Endothelial cell of umbilical vein (primary cell): ENCODE results near the gene RLN3. TPM values are rescaled to one million over a fixed set of nuclear protein-coding genes. Genes with fewer than 3 reads are reported as not detected.

Source experiments
- BruUV-seq: library from RNA; stranded (reverse); fragments of 400-500 nt; replicated peaks from 2 replicates; lab custom pipeline; 2021; lab: Mats Ljungman, UMichigan
- CTCF ChIA-PET: fragments of 300-600, 350-600 bp; sonication (Branson Sonifier 250); formaldehyde crosslinking; loops from one replicate; lab custom pipeline; 2021; ENCODE audit warnings: antibody characterized with exemption, inconsistent platforms; lab: Charles Lee
- POLR2A ChIA-PET: fragments of 300-600, 350-600 bp; sonication (Branson Sonifier 250); formaldehyde crosslinking; loops from one replicate; lab custom pipeline; 2021; ENCODE audit warnings: antibody characterized with exemption, inconsistent platforms; lab: Charles Lee
- DNase-seq: peaks from one replicate; pipeline ENCODE4 v3.0.0-alpha.2; 2011; ENCODE audit warnings: low read depth, low spot score
- FAIRE-seq: peaks from 2 replicates; lab custom pipeline; 2011; peaks lifted over from hg19 to GRCh38; lab: Jason Lieb, UNC
- H2AFZ ChIP-seq: 2 replicates; pipeline ENCODE4 v1.6.0; 2012; ENCODE audit warnings: low read depth, low read length, control low read depth, inconsistent platforms
- H3K27ac ChIP-seq: 2 replicates; pipeline ENCODE4 v1.5.1; 2011; ENCODE audit warnings: low read depth, mild to moderate bottlenecking, control low read depth, low read length, moderate library complexity; ENCODE audit not compliant: insufficient read depth
- H3K27me3 ChIP-seq, 2 experiments: 2 replicates each; pipeline versions ENCODE4 v1.6.0 to v1.6.1; 2011; ENCODE audit warnings: low read length in 2 of 2, mixed read lengths in 1 of 2; ENCODE audit not compliant: control insufficient read depth in 2 of 2, insufficient read depth in 2 of 2
- H3K36me3 ChIP-seq, 2 experiments: 2 replicates in 1 of 2; 3 replicates in 1 of 2; pipeline ENCODE4 v1.5.1; 2011; ENCODE audit warnings: low read length in 2 of 2, mild to moderate bottlenecking in 1 of 2, moderate library complexity in 1 of 2; ENCODE audit not compliant: control insufficient read depth in 2 of 2, insufficient read depth in 2 of 2; ENCODE audit errors: extremely low read depth in 1 of 2
- H3K4me1 ChIP-seq: 3 replicates; pipeline ENCODE4 v1.5.1; 2011; ENCODE audit warnings: mild to moderate bottlenecking, low read length; ENCODE audit not compliant: control insufficient read depth, insufficient read depth; ENCODE audit errors: extremely low read depth
- H3K4me2 ChIP-seq: 2 replicates; pipeline ENCODE4 v1.6.1; 2011; ENCODE audit warnings: low read length, control low read depth, mixed read lengths; ENCODE audit not compliant: insufficient read depth
- H3K4me3 ChIP-seq, 3 experiments: fragments of 200-600 bp in 1 of 3; sonication (generic), shearing (Covaris generic) in 1 of 3; replicated peaks in 1 of 3; 2 replicates each; pipeline ENCODE4 v1.5.1; 2011 to 2016; ENCODE audit warnings: control low read depth in 3 of 3, low read length in 3 of 3, mild to moderate bottlenecking in 2 of 3, inconsistent platforms in 1 of 3, low read depth in 1 of 3, moderate library complexity in 1 of 3; ENCODE audit not compliant: insufficient read depth in 1 of 3
- H3K79me2 ChIP-seq: 2 replicates; pipeline ENCODE4 v1.6.0; 2012; ENCODE audit warnings: low read length, inconsistent platforms; ENCODE audit not compliant: control insufficient read depth, insufficient read depth
- H3K9ac ChIP-seq: replicated peaks from 2 replicates; pipeline ENCODE3; 2011; ENCODE audit warnings: low read length, control low read depth; ENCODE audit not compliant: insufficient read depth; ENCODE audit errors: extremely low read depth
- H3K9me1 ChIP-seq: replicated peaks from 3 replicates; pipeline ENCODE4 v1.6.0; 2011; ENCODE audit warnings: mild to moderate bottlenecking, low read length; ENCODE audit not compliant: control insufficient read depth, insufficient read depth; ENCODE audit errors: extremely low read depth
- H3K9me3 ChIP-seq: replicated peaks from 2 replicates; pipeline ENCODE4 v1.5.1; 2012; ENCODE audit warnings: low read length, inconsistent platforms; ENCODE audit not compliant: control insufficient read depth, insufficient read depth
- H4K20me1 ChIP-seq: replicated peaks from 2 replicates; pipeline ENCODE3; 2011; ENCODE audit warnings: mild to moderate bottlenecking, low read length; ENCODE audit not compliant: control insufficient read depth, insufficient read depth; ENCODE audit errors: extremely low read depth
- CTCF ChIP-seq, 2 donors: IDR thresholded peaks; 1 replicate in 1 of 2; 2 replicates in 1 of 2; pipeline ENCODE4 v1.5.1; 2011; ENCODE audit warnings: low read length in 2 of 2, mild to moderate bottlenecking in 2 of 2, moderate library complexity in 2 of 2, control low read depth in 1 of 2, inconsistent platforms in 1 of 2, low read depth in 1 of 2; ENCODE audit not compliant: insufficient read depth in 1 of 2; ENCODE audit errors: extremely low read depth in 1 of 2
- MAX ChIP-seq: IDR thresholded peaks from 2 replicates; pipeline ENCODE4 v1.6.1; 2011; ENCODE audit not compliant: insufficient read depth, insufficient read length
- MYC ChIP-seq: IDR thresholded peaks from one replicate; pipeline ENCODE4 v1.6.1; 2011; ENCODE audit warnings: mild to moderate bottlenecking, low read depth, low read length
- dilution Hi-C: fragments of 300-500 bp; cut with MboI; formaldehyde crosslinking; loops from one replicate; pipeline ENCODE4 v1.15.0; 2019; ENCODE audit warnings: low sequenced_read_pairs; ENCODE audit not compliant: extremely low pct_ligation_motif_present
- intact Hi-C: fragments of 100-400 bp; cut with micrococcal nuclease; formaldehyde crosslinking; loops from one replicate; pipeline ENCODE4 v1.10.0; 2022
- polyA plus RNA-seq, 4 experiments: library from polyadenylated mRNA; depleted of rRNA in 3 of 4; stranded (reverse) in 3 of 4; unstranded in 1 of 4; fragments of >200 nt; gene quantifications; 2 replicates each; pipeline versions ENCODE4 v1.2.1 to v1.2.3, GENCODE V29; 2011 to 2012; ENCODE audit warnings: missing spikeins in 1 of 4
- total RNA-seq: library from RNA; stranded (reverse); gene quantifications from 2 replicates; pipeline ENCODE4 v1.2.3, GENCODE V29; 2021

The RLN3 gene
- total and polyA plus RNA-seq, 2 donors (not counting 3 experiments of a cell fraction or from before 2014, with no cell fraction given) = not detected

DNA sequence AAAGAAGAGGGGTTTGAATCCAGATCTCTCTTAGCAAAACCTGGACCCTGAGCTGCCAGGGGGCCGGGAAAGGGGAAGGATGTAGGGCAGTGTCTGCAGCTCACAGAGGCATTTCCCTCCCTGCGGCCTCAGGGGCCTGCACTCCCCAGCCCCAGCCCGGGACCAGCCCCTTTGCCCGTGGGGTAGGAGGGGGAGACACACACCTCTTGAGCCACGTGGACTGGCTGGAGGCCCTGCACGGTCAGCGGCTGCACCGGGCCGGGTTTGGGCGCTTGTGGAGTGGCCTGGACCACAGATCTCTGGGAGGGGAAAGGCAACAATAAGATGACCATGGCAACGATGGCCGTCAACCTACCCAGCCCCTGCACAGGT lies 48.7 kb upstream of the RLN3 start:
- Histone ChIP-seq H3K9me3 (no peaks in the 10 kb centered on the region), H3K4me3 (peak overlapping the region; percentile 18 to 42 (median 22)), H3K79me2 (no peaks in the 10 kb centered on the region), H3K9ac (peak overlapping the region; percentile 35), H4K20me1 (no peaks in the 10 kb centered on the region), H3K4me2 (peak overlapping the region; percentile 68), H2AFZ (peak overlapping the region; percentile 73), H3K36me3 (peaks cover 0 to 2% of the 10 kb centered on the region in 2 experiments), H3K9me1 (no peaks in the 10 kb centered on the region), H3K27ac (no peak overlapping the region), H3K27me3 (no peaks in the 10 kb centered on the region), H3K4me1 (peaks cover 9% of the 10 kb centered on the region)
- intact Hi-C loops (no loop called here), dilution Hi-C loops (no loop called here)
- no peak for DNase-seq
- FAIRE-seq = peak; percentile 33
- TF ChIP-seq MAX = no peak
- CTCF ChIA-PET = interaction anchor here (1.0 to 2.5 kb wide), 7 partner anchors 15 to 93 kb away, joined by 3 to 13 read pairs (median 4); partner anchors contain the start of genes DCAF15, IL27RA and MISP3
- BruUV-seq = no TSS peak
- POLR2A ChIA-PET = no interaction called here

- intact Hi-C loops (no loop called here), dilution Hi-C loops (no loop called here)
- H3K9ac ChIP-seq = no peak overlapping the region
- TF ChIP-seq CTCF (IDR thresholded peaks at IDR 0.05; ENCODE audit: extremely low read depth in 1 of 2, insufficient read depth in 1 of 2, low read depth in 1 of 2, low read length in 2 of 2) (no peak), MAX (no peak), MYC (no peak)
- ChIA-PET POLR2A (no interaction called here), CTCF (interaction anchor here (1.0 to 2.5 kb wide), 4 partner anchors 14 to 69 kb away, joined by 3 to 13 read pairs (median 4); partner anchors contain the start of gene IL27RA)
- no peak overlapping the region for H3K4me2 ChIP-seq
- H3K9me3 ChIP-seq = no peaks in the 10 kb centered on the region
- no peak overlapping the region for H2AFZ ChIP-seq
- H3K4me1 ChIP-seq = peaks cover 9% of the 10 kb centered on the region
- H3K79me2 ChIP-seq = no peaks in the 10 kb centered on the region
- no peaks in the 10 kb centered on the region for H4K20me1 ChIP-seq
- BruUV-seq = no TSS peak
- H3K27ac ChIP-seq = no peak overlapping the region
- no peak for DNase-seq
- H3K9me1 ChIP-seq = no peaks in the 10 kb centered on the region
- no peaks in the 10 kb centered on the region for H3K27me3 ChIP-seq
- H3K36me3 ChIP-seq = peaks cover 0 to 2% of the 10 kb centered on the region in 2 experiments
- no peak for FAIRE-seq
- no peak overlapping the region for H3K4me3 ChIP-seq
These were observed 48.3 kb upstream of the RLN3 start for GRCh38 chr19:13979686-13980085.
